ENCODE measurements around the gene ZNF292.
"Not testable (repeated sequence)": the region's sequence is repeated elsewhere in the genome, so short reads cannot be mapped to it uniquely, and the experiment has no call there.

Gene ZNF292

DNA sequence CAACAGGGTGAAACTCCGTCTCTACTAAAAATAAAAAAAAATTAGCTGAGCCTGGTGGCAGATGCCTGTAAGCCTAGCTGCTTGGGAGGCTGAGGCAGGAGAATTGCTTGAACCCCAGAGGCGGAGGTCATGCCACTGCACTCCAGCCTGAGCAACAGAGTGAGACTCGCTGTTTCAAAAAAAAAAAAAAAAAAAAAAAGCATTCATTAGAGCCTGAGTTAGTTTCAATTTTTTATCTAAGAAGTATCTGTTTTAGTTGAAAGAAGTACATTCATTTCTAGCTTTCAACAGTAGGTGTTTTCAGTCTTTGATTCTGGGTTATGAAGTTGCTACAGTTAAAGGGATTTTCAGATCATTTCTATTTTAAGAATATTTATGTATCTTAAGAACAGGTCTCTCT is 42.2 kb downstream of the ZNF292 start:
- no peak overlapping the region for H3K4me3 ChIP-seq (ENCODE audit: low read depth, low read length)
- TF ChIP-seq, protein P1, sequence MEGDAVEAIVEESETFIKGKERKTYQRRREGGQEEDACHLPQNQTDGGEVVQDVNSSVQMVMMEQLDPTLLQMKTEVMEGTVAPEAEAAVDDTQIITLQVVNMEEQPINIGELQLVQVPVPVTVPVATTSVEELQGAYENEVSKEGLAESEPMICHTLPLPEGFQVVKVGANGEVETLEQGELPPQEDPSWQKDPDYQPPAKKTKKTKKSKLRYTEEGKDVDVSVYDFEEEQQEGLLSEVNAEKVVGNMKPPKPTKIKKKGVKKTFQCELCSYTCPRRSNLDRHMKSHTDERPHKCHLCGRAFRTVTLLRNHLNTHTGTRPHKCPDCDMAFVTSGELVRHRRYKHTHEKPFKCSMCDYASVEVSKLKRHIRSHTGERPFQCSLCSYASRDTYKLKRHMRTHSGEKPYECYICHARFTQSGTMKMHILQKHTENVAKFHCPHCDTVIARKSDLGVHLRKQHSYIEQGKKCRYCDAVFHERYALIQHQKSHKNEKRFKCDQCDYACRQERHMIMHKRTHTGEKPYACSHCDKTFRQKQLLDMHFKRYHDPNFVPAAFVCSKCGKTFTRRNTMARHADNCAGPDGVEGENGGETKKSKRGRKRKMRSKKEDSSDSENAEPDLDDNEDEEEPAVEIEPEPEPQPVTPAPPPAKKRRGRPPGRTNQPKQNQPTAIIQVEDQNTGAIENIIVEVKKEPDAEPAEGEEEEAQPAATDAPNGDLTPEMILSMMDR (conservative IDR thresholded peaks at IDR 0.05; ENCODE audit: low read depth, low read length), result no peak
- no peak for DNase-seq (ENCODE audit: low read depth)

DNA sequence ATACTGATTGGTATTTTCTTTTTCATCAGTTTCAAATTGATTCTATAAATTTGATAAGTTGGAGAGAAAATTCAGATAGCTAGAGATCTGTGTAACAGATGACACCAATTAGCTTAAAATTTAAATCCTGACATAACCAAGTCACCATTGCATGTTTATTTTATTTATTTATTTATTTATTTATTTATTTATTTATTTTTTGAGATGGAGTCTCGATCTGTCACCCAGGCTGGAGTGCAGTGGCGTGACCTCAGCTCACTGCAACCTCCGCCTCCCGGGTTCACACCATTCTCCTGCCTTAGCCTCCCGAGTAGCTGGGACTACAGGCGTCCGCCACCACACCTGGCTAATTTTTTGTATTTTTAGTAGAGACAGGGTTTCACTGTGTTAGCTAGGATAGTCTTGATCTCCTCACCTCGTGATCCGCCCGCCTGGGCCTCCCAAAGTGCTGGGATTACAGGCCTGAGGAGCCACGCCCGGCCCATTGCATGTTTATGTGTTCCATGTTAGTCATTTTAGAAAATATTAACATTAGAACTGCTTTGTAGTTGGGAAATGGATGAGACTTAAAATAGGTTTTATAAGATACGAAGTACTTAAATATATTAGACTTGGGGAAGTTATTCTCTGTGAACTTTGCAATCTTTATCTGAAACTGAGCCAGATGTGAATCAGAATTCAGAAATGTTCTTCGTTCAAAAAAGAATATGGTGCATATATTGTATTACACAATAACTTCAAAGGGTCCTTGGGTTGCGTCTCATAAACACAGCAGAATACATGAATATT is 42.9 kb downstream of the ZNF292 start:
- peak; percentile 78 for DNase-seq (ENCODE audit: low read depth)
- not testable (repeated sequence) for H3K4me3 ChIP-seq (ENCODE audit: low read depth, low read length)

DNA sequence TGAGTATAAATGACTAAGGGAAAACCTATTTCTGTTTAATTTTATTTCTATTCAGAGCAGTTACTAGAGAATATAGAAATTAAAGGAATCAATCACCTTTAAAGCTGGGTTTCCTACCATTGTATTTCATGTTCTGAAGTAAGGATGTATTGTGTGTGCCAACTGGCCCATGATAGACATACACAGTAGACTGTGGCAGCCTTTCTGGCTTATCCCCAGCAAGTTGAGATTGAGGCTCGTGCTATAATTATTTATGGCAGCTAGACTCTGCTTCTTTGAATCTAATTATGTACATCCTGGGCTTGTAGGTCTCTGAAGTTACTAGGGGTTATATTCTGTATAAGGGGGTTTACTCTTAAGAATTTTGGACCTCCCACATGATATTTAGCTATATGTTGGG is 44.4 kb downstream of the ZNF292 start:
- H3K4me3 ChIP-seq (ENCODE audit: low read depth, low read length), result no peak overlapping the region
- no peak for DNase-seq (ENCODE audit: low read depth)
- TF ChIP-seq, protein P1 (conservative IDR thresholded peaks at IDR 0.05; ENCODE audit: low read depth, low read length), result no peak

DNA sequence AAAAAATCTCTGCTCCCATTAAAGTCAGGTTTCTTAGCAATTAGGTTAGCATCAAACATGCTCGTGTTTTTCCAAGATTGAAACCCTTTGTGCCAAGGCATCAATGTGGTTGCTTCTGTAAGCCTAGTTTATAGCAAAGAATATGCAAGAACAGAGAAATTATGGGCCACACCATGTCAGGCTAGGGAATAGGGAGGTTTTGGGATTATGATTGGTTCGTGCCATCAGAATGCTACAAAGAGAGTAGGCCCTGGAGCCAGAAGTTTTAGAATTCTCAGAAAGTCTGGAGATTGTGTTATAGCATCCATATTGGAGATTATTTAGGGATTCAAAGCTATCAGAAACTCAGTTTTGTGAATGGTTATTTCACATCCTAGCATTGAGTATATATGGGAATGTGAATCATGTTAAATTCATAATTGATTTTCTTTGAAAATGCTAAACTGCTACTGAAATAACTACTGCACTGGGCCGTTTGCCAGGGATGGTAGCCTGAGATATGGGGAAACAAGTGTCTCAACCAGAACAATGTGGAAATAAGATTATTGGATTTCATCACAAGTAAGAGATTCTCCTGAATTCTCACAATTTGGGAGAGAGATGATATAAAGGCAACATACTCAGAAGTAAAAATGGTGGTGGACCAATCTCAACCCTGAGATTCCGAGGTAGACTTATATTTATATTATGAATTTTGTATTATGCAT is 45.3 kb downstream of the ZNF292 start:
- TF ChIP-seq, protein P1 (conservative IDR thresholded peaks at IDR 0.05; ENCODE audit: low read depth, low read length), result no peak
- peak; percentile 87 for DNase-seq (ENCODE audit: low read depth)
- H3K4me3 ChIP-seq (ENCODE audit: low read depth, low read length), result no peak overlapping the region

DNA sequence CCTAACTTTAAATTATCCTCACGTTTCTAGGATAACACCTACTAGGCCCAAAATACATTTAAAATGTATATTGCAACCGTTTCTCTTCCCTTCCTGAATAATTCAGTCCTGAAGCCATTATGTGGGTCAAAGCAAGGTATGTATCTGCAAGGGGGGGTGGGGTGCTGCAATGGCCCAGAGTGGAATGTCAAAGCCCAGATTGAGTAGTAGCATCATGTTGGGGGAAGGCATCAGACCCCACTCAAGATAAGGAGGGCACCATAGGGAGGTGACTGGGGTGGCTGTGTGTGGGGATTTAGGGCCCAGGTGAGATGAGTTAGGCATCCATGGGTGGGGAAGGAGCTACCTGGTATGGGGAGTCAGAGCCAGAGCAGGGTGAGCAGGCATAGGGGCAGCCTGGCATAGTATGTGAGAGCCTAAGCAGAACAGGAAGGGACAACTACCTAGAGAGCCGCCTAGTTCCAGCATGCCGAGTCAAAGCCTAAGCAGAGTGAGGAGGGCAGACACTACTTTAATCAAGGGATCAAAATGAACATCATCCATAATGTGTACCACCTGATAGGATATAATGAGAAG is 48.2 kb downstream of the ZNF292 start:
- DNase-seq (ENCODE audit: low read depth), result no peak
- TF ChIP-seq, protein P1 (conservative IDR thresholded peaks at IDR 0.05; ENCODE audit: low read depth, low read length), result no peak
- H3K4me3 ChIP-seq (ENCODE audit: low read depth, low read length), result no peak overlapping the region

DNA sequence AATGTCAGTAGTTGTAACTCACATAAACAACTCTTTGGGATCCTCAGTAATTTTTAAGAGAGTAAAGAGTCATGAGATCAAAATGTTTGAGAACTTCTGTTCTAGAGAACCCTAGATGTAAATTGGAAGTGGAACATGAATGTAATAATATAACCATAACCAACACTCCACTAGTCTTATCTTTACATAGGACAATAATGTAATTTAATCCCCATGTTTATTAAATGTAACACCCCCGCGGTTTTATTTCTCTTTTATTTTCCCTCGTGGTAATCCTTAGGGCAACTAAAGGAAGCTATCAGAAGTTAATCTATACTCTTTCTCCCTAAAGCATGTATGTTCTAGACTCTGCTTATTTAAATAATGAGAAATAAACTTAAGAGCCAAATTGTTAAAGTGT is 54.4 kb downstream of the ZNF292 start:
- no peak for DNase-seq (ENCODE audit: low read depth)
- no peak overlapping the region for H3K4me3 ChIP-seq (ENCODE audit: low read depth, low read length)
- TF ChIP-seq, protein P1 (conservative IDR thresholded peaks at IDR 0.05; ENCODE audit: low read depth, low read length), result no peak

DNA sequence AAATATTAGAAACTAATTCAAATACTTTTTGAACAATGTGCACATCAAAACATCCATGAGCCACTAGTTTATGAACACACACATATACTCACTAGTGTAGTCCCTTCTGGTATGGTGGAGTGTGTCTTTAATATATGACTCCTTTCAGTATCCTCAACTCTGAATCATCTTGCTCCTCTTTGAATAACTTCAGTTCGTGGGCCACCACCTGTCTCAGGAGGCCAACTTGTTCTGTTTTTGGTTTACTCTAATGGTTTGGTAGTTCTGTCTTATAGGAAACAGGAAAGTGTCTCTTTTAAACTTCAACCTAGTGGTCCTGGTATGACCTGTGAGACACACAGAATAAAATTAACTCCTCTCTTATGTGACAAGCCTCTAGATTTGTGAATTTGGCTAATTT is 55.6 kb downstream of the ZNF292 start:
- H3K4me3 ChIP-seq (ENCODE audit: low read depth, low read length), result no peak overlapping the region
- DNase-seq (ENCODE audit: low read depth), result no peak
- TF ChIP-seq, protein P1 (conservative IDR thresholded peaks at IDR 0.05; ENCODE audit: low read depth, low read length), result no peak

All from choroid plexus epithelial cell (primary cell).